Stimulated activated CD8-positive, alpha-beta memory T cell treated with anti-CD3 and anti-CD28 coated beads, Interleukin-4, amount 100 ng/mL, for 4 hours (primary cell): ENCODE results near the gene MYRF.

Experiments
- DNase-seq, 2 donors: peaks; one replicate each; pipeline ENCODE4 v3.0.0-alpha.2; 2020; ENCODE audit warnings: low read depth in 2 of 2, low spot score in 1 of 2

Gene MYRF

DNA sequence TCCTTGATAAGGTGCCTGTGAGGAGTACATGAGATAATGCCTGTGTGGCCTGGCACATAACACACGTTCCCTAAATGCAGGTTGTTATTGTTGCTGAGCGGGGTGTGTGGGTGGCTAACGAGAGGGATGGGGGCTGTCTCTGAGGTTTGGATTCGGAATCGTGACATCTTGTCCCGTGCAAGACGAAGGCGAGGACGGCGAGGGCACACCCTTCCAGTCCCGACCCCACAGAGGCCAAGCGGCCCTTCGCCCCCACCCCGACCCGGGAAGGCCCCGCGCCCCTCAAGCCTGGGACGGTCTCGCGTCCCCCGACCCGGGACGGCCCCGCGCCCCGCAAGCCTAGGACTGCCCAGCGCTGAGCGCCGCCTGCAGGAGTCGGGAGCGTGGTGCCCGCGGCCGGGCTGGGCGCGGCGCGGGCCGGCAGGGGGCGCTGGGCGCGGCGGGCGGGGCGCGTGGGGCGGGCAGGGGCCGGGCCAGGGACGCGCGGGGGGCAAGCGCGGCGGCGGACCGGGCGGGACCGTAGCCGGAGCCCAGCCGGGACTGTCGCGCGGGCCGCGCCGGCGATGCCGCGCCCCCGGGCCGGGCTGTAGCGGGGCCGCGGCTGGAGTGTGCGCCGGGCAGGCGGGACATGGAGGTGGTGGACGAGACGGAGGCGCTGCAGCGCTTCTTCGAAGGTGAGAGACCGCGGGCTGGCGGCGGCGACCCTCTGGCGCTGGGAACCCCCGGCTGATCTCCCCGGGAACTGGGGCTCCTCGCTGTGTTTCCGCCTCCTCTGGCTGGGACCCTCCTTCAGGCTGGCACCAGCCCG lies at the start of gene MYRF:
MYRF (plus strand) TSS at position 520 of the 808 bp plus-strand sequence; CDS start at position 629, 109 bp downstream.
- DNase-seq = no peak

GRCh38 chr11:61702701-61703312 lies 49.6 kb upstream of the MYRF start:
- DNase-seq = no peak

DNA sequence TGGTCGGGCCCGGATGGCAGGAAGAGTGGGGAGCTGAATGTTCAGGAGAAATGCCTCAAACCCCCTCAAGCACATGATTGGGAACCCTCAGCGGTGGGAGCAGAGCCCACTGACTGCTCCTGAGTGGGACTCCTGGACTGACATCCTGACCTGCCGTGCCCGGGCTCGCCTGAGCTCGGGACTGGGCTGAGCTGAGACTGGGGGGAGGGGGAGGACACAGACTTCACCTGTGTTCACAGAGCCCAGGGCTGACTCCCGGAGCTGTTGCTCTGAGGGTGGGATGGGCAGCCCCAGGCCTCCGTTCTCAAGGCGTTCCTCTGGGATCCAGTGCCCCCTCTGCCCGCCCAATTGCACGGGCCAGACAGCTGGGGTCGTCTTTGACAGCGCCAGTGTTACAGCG lies 47.6 kb upstream of the MYRF start:
- no peak for DNase-seq

DNA sequence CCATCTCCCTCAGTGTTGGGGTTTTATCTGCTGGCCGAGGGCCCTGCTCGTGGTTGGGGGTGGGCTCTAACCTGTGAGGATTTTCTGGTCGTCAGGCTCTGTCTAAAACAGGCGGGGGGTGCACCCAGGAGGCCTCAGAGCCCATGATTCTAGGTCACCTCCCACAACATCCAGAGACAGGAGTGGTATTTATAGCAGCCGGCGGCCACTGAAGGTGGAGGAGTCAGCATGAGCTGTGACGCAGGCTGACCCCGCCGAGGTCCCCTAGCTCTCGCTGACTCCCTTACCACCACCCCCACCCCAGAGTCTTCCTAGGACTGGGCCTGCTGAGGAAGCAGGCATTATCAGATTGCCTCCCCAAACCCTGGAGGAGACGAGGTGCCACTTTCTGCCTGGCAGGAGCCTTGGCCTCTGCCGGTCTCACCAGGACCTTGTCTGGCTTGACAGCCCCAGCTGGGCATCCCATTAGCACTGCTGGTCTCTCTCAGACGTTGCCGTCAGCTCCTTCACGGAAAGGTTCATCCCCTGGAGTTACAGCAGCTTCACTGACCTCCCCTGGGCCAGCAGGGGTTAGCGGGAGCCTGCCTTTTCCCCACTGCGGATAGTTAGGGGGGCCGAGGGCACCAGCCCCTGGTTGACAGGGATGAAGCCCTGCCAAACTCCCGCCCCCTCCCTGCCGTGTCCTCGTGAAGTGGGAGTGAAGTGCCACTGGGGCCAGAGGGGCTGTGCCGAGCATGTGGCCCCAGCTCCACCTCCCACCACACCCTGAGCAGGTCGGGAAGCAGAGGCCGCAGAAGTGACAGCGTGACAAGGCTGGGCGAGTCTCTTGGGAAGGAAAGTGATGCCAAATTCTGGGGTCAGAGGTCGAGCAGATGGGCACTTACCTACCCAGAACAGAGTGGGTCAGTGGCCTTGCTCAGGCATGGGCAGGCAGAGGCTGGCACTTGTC lies 45.7 kb upstream of the MYRF start:
- no peak for DNase-seq

DNA sequence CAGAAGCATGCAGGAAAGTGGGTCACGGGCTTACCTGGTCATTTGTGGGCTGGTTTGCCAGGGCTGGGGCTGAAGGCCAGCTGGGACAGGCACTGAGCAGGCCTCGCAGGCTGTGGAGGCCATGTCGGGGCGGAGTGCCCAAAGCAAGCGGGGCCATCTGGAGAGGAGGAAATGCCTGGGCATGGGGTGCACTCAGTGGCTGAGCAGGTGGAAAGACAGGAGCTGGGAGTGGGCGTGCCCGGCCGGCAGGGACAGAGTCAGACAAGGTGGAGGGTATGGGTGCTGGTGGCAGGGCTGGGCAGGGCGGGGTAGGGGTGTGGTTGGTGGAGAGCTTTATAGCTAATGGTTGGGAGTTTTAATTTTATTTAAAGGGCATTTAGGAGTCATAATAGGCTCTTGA lies 44.9 kb upstream of the MYRF start:
- DNase-seq = no peak

- DNase-seq = no peak
Measured at GRCh38 chr11:61709110-61709509, 43.3 kb upstream of the MYRF start.

DNA sequence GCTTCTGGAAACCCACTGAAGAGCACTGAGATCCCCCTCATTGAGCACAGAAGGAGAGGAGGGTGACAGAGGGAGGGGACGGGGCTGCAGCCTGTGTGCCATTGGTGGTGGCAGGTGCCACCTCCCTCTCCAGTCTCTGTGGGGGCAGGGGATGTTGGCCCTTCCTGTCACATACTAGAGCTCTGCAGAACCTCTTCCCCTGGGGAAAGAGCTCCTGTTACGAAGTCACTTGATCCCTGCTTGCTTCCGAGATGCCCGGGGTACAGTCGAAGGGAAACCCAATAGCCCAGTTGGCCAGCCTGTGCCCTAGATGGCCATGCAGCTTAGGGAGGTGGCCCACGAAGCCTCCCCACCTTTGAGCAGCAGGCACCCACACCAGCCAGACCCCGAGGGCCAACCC lies 42.9 kb upstream of the MYRF start:
- no peak for DNase-seq

DNA sequence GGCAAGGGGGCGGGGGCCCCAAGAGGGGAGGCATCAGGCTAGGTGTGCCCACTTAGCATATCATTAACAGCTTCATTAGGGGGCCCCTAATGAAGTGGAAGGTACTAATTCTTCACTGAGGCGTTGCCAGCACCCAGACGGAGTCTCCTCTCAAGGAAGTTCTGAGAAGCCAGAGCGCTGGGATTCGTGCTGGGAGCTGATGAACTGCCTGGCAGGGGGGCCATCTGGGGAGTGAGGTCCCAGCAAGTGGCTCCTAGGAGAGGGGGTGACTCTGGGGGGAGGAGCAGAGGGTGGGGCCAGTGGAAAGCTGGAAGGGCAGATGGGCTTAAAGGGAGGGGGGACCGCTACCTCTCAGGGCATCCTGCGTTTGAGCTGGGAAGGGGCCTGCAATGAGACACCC lies 42.4 kb upstream of the MYRF start:
- DNase-seq = no peak

GRCh38 chr11:61711037-61711436 lies 41.4 kb upstream of the MYRF start:
- no peak for DNase-seq

DNA sequence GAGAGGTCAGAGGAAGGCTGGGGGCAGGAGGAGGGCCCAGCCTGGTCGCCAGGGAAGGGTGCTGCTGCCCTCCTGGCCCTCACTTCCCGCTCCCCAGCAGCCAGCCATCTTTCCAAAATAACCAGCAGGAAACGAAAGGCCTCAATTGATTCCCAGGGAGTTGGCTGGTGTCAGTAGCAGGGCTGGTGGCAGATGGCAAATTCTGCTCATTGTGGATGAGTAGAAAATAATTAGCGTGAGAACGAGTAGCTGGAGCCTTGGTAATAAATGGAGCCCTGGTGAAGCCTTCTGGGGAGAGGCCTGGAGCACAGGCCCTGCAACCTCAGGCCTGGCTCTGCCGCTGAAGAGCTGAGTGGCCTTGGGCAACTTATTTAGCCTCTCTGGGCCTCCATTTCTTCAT lies 40.9 kb upstream of the MYRF start:
- DNase-seq = no peak

DNA sequence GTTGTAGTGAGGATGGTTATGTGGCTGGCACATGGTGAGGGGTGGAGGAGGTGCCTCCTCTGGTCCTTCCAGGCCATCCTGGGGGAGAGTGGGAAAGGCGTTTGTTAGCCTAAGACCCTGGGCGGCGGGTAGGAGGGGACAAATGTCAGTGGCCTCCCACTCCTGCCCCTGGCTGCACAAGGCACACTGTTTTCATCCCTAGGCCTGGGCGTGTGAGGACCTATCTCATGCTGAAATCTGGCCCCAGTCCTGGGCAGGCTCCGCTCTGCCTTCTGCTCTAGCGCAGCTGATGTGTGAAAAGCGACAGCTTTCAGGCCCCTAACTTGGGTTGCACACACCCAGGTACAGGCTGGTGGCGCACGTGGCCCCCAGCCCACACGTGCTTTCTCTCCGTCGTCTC lies 40.1 kb upstream of the MYRF start:
- DNase-seq = no peak

GRCh38 chr11:61712846-61713245 lies 39.6 kb upstream of the MYRF start:
- DNase-seq = no peak

- DNase-seq = no peak
Measured at GRCh38 chr11:61713464-61713863, 39.0 kb upstream of the MYRF start.

- no peak for DNase-seq
Measured at GRCh38 chr11:61713906-61714305, 38.5 kb upstream of the MYRF start.

DNA sequence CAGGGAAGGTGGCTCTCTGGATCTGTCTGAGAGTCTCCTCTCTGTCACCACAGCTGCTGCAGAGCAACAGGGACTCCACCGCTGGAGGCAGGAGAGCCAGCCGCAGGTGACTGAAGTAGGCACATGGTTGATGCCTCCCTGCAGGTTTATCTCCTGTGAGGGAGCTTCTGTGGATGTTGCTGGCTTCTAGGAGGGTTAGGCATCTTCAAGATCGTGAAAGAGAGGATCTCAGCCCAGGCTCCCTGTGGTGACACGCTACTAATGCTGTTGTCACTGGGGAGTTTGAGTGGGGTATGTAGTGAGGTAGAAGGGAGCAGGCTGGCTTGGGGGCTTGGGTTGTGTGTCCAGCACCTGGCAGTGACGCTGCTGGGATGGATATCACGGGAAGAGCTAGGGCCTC lies 38.1 kb upstream of the MYRF start:
- DNase-seq = no peak

GRCh38 chr11:61714916-61715315 lies 37.5 kb upstream of the MYRF start:
- DNase-seq = no peak

DNA sequence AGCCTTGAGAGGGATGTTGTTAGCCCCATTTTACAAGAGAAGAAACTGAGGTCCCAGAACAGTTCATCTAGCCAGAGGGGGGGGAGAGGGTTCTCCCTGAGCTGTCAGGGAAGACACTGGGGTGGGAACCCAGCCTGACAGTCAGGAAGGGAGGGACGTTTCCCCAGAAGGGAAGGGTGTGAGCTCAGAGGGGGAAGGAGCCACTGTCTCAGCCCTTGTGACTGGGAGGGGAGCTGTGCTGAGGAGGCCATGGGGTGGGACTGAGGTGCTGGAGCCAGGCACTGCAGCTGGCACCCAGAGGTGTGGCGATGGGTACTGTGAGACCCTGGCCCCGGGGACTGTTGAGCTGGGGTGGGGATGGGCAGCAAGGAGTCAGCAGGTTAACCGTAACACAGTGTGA lies 36.6 kb upstream of the MYRF start:
- no peak for DNase-seq

DNA sequence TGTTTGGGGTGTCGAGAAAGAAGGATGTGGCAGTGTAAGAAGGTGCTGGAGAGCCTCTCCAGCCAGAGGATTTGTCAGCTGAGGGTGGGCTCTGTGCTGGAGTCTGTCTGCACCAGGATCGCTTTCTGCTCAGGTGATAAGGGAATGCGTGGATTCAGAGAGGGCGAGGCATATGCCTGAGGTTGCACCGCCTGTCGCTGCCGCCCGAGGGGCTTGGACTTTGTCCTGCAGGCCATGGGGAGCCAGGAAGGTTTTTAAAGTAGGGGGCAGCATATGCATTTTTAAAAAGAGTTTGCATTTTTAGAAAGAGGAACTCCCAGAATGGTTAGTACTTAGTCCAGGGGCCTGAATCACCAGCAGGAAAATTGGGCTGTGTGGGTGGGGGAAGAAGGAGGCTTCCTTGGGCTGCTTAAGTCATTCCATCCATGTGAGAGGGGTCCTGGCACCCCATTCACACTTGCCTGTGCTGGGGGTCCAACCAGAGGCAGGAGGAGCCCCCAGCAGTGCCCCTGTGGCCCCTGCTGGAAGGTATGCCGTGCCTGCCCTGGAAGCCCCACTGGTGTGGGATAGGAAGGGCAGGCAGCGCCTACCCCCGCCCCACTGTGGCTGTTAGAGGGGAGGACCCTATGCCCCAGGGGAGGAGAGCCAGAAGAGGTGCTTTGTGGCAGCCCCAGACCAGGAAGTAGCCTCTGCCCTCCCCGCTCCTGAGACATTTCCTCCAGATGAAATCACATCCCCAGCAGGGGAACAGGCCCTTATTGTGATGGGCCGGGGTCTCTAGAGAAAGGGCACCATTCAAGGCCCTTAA lies 35.8 kb upstream of the MYRF start:
- DNase-seq = no peak

DNA sequence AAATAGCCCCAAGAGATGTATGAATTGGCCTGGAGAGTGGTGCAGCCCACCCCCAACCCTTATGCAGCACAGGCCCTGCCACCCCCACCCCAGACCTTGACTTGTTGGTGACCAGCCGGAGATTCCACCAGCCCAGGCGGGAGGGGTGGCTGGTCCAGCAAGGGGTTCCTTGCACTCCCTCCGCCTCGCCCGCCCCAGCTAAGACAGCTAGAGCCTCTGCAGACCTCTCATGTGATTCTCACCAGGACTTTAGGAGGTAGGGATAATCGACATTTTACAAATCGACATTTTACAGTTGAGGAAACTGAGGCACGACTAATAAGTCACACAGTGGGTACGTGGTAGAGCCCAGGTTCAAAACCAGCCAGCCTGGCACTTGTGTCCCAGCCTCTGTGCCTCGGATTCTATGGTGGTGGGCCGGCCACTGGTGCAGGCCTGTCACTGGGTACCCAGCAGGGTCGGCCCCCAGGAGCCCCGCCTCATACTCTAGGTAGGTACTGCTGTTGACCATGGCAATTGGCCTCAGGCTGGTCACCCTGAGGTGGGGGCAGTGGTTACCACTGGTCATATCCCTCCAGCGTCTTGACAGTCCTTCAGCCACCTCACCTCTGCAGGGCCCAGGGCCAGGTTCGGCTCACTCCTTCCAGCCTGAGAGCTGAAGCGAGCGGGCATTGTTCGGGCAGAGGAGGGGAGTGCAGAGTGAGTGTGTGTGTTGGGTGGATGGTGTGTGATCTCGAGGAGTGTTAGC lies 35.0 kb upstream of the MYRF start:
- no peak for DNase-seq

GRCh38 chr11:61718046-61718531 lies 34.3 kb upstream of the MYRF start:
- DNase-seq = no peak
